Measurements from ENCODE around the gene ACAP2.
"Not testable (repeated sequence)": the region's sequence is repeated elsewhere in the genome, so short reads cannot be mapped to it uniquely, and the experiment has no call there.

Gene ACAP2

GRCh38 chr3:195442573-195443390 lies at the start of gene ACAP2:
Gene ACAP2, minus strand, starts transcription at chr3:195443020. Its CDS starts 173 bp downstream, at chr3:195442847.
- peak; percentile 99 to 100 for DNase-seq (ENCODE audit: extremely low read depth in 1 of 2, low read depth in 1 of 2)

- DNase-seq (ENCODE audit: extremely low read depth in 1 of 2, low read depth in 1 of 2), result no peak
These were observed 32.8 kb upstream of the ACAP2 start for GRCh38 chr3:195475614-195476013.

- DNase-seq (ENCODE audit: extremely low read depth in 1 of 2, low read depth in 1 of 2), result not testable (repeated sequence)
These were observed 32.3 kb upstream of the ACAP2 start for GRCh38 chr3:195475116-195475515.

GRCh38 chr3:195468841-195469240 lies 26.0 kb upstream of the ACAP2 start:
- DNase-seq (ENCODE audit: extremely low read depth in 1 of 2, low read depth in 1 of 2), result no peak

GRCh38 chr3:195468391-195468776 lies 25.6 kb upstream of the ACAP2 start:
- DNase-seq (ENCODE audit: extremely low read depth in 1 of 2, low read depth in 1 of 2), result no peak

GRCh38 chr3:195467641-195468390 lies 25.0 kb upstream of the ACAP2 start:
- DNase-seq (ENCODE audit: extremely low read depth in 1 of 2, low read depth in 1 of 2), result no peak

- DNase-seq (ENCODE audit: extremely low read depth in 1 of 2, low read depth in 1 of 2), result no peak
These were observed 23.4 kb upstream of the ACAP2 start for GRCh38 chr3:195466251-195466650.

GRCh38 chr3:195462922-195463321 lies 20.1 kb upstream of the ACAP2 start:
- not testable (repeated sequence) for DNase-seq (ENCODE audit: extremely low read depth in 1 of 2, low read depth in 1 of 2)

GRCh38 chr3:195462308-195462610 lies 19.4 kb upstream of the ACAP2 start:
- DNase-seq (ENCODE audit: extremely low read depth in 1 of 2, low read depth in 1 of 2), result no peak

- DNase-seq (ENCODE audit: extremely low read depth in 1 of 2, low read depth in 1 of 2), result no peak
These were observed 18.9 kb upstream of the ACAP2 start for GRCh38 chr3:195461594-195462307.

GRCh38 chr3:195460091-195460713 lies 17.4 kb upstream of the ACAP2 start:
- no peak for DNase-seq (ENCODE audit: extremely low read depth in 1 of 2, low read depth in 1 of 2)

GRCh38 chr3:195458316-195458717 lies 15.5 kb upstream of the ACAP2 start:
- DNase-seq (ENCODE audit: extremely low read depth in 1 of 2, low read depth in 1 of 2), result no peak

GRCh38 chr3:195455789-195456188 lies 13.0 kb upstream of the ACAP2 start:
- no peak for DNase-seq (ENCODE audit: extremely low read depth in 1 of 2, low read depth in 1 of 2)

GRCh38 chr3:195453236-195453635 lies 10.4 kb upstream of the ACAP2 start:
- DNase-seq (ENCODE audit: extremely low read depth in 1 of 2, low read depth in 1 of 2), result no peak

GRCh38 chr3:195451373-195452015 lies 8.7 kb upstream of the ACAP2 start:
- DNase-seq (ENCODE audit: extremely low read depth in 1 of 2, low read depth in 1 of 2), result no peak

- no peak for DNase-seq (ENCODE audit: extremely low read depth in 1 of 2, low read depth in 1 of 2)
These were observed 8.0 kb upstream of the ACAP2 start for GRCh38 chr3:195450731-195451229.

GRCh38 chr3:195448205-195448875 lies 5.5 kb upstream of the ACAP2 start:
- no peak for DNase-seq (ENCODE audit: extremely low read depth in 1 of 2, low read depth in 1 of 2)

GRCh38 chr3:195447201-195447600 lies 4.4 kb upstream of the ACAP2 start:
- DNase-seq (ENCODE audit: extremely low read depth in 1 of 2, low read depth in 1 of 2), result no peak

- no peak for DNase-seq (ENCODE audit: extremely low read depth in 1 of 2, low read depth in 1 of 2)
These were observed 3.5 kb upstream of the ACAP2 start for GRCh38 chr3:195446359-195446758.

- DNase-seq (ENCODE audit: extremely low read depth in 1 of 2, low read depth in 1 of 2), result no peak
These were observed 3.1 kb upstream of the ACAP2 start for GRCh38 chr3:195445885-195446284.
